HG03135 (cell line): ENCODE results near the gene EIF5A2.
A peak's percentile ranks its signal among the peaks of the same experiment; 100 is the strongest.
"Not testable (repeated sequence)": the region's sequence is repeated elsewhere in the genome, so short reads cannot be mapped to it uniquely, and the experiment has no call there.

Experiments
- ATAC-seq: cut with Tn5 transposase; IDR thresholded peaks from one replicate; pipeline ENCODE4 v1.9.1; 2021; ENCODE audit warnings: mild to moderate bottlenecking, moderate library complexity; ENCODE audit not compliant: unreplicated experiment

EIF5A2 gene

GRCh38 chr3:170897199-170897598, 11.2 kb downstream of the EIF5A2 start:
- not testable (repeated sequence) for ATAC-seq

DNA sequence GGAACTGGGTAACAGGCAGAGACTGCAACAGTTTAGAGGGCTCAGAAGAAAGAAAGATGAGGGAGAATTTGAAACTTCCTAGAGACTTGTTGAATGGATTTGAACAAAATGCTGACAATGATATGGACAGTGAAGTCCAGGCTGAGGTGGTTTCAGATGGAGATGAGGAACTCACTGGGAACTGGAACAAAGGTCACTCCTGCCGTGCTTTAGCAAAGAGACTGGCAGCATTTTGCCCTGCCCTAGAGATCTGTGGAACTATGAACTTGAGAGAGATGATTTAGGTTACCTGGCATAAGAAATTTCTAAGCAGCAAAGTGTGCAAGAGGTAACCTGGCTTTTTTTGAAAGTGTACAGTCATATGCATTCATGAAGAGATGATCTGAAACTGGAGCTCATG, 11.7 kb downstream of the EIF5A2 start:
- ATAC-seq, result no peak

DNA sequence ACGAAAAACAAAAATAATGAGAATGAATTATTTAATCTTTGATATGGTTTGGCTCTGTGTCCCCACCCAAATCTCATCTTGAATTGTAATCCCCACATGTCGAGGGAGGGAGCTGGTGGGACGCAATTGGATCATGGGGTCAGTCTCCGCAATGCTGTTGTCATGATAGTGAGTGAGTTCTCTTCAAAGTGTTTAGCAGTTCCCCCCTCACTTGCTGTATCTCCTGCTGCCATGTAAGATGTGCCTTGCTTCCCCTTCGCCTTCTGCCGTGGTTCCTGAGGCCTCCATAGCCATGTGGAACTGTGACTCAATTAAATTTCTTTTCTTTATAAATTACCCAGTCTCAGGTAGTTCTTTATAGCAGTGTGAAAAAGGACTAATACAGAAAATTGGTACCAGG, 12.1 kb downstream of the EIF5A2 start:
- ATAC-seq, result not testable (repeated sequence)

- no peak for ATAC-seq
These were observed 14.5 kb downstream of the EIF5A2 start for GRCh38 chr3:170893895-170894294.

DNA sequence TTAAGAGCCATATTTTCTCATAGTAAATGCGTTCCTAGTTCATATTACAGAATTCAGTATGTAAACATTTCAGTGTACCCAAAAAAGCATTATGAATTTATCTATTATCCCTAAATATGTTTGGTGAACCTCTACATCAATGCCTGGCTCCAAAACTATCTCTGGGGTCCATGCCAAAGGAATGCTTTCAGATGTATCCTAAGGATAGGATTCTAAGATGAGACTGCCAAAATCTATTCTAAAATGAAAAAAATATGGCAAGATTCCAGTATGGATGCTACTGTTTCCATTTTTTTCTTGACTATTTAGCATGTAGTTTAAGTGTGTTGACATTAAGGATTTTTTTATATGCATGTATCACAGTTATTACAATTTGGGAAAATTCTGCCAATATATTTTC, 18.8 kb downstream of the EIF5A2 start:
- no peak for ATAC-seq

DNA sequence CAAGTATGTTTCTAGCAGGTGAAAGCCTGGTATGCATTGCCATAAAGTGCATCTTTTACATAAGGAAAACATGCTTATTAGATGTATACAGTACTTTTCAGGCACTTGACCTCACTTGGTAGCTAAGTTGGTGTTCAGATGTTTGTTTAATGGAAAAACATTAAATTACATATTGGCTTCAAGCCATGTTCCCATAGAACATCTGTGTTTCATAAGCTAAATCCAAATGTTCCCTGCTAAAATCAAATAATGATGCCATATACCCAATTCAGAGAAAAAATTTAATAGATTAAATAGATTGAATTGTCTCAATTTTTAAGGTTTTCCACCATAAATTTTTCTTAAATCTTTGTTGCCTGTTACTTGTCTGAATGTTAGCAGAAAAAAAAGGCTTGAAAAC, 19.3 kb downstream of the EIF5A2 start:
- ATAC-seq, result no peak

DNA sequence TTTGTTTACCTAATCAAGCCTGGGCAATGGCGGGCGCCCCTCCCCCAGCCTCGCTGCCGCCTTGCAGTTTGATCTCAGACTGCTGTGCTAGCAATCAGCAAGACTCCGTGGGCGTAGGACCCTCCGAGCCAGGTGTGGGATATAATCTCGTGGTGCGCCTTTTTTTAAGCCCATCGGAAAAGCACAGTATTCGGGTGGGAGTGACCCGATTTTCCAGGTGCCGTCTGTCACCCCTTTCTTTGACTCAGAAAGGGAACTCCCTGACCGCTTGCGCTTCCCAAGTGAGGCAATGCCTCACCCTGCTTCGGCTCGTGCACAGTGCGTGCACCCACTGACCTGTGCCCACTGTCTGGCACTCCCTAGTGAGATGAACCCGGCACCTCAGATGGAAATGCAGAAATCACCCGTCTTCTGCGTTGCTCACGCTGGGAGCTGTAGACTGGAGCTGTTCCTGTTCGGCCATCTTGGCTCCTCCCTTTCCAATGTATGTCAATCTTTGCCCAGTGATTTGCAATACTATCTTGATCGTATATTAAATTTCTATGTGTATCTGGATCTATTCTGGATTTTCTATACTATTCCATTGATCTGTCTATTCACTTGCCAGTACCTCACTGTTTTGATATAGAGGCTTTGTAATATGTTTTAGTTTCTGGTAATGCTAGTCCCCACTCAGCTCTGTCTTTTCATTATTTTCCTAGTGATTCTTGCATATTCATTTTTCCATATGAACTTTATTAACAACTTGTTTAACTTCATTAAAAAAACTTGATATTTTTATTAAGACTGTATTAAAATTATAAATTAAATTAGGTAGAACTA, 24.1 kb downstream of the EIF5A2 start:
- not testable (repeated sequence) for ATAC-seq

DNA sequence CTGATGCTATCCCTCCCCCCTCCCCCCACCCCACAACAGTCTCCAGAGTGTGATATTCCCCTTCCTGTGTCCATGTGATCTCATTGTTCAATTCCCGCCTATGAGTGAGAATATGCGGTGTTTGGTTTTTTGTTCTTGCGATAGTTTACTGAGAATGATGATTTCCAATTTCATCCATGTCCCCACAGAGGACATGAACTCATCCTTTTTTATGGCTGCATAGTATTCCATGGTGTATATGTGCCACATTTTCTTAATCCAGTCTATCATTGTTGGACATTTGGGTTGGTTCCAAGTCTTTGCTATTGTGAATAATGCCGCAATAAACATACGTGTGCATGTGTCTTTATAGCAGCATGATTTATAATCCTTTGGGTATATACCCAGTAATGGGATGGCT, 29.7 kb downstream of the EIF5A2 start:
- ATAC-seq, result not testable (repeated sequence)

DNA sequence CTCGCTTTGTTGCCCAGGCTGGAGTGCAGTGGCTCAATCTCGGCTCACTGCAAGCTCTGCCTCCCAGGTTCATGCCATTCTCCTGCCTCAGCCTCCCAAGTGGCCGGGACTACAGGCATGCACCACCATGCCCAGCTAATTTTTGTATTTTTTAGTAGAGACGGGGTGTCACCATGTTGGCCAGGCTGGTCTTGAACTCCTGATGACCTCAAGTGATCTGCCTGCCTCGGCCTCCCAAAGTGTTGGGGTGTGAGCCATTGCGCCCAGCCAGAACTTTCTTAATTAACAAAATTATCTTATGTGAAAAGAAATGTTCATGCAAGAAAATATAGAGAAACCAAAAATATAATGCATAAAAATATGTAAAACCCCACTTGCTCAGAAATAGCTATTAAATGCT, 31.1 kb downstream of the EIF5A2 start:
- ATAC-seq, result not testable (repeated sequence)

DNA sequence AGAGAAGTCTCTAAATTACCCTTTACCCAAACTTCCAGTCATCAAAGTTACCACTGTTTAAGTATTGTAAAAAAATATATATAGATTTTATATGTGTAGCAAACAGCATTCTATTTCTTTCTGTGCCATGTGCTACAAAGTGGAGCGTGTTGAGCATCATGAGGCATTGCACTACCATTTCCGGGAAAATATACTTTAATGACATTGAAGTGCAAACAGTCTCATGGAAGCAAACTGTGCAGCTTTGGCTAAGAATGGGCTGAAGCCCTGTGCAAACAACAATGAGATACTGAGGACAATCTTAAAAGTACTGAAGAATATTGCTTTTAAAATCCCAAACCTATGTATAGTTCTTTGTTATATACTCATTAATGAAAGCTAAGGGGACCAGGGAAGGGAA, 31.9 kb downstream of the EIF5A2 start:
- ATAC-seq, result no peak

GRCh38 chr3:170869645-170870593, 38.5 kb downstream of the EIF5A2 start, which contains the start of gene RPL22L1:
RPL22L1 (minus strand) TSS chr3:170870195; CDS start chr3:170870167, 28 bp downstream.
- ATAC-seq, result peak; percentile 98

DNA sequence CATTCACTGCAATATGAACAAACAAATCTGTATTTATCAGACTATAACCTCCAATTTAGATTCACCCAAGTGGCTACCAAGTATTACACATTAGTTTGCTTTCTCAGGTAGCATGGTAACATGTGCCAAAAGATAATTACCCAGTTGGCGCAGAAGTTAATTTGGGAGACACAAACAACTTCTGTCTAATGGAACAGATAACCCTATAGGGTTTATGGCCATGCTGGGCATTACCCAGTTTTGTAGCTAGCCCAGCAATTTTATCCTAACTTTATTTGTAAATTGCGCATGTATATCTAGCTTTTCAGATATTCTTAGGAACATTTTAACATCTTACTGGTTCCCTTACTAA, 39.2 kb downstream of the EIF5A2 start:
- ATAC-seq, result no peak

- no peak for ATAC-seq
These were observed 39.7 kb downstream of the EIF5A2 start for GRCh38 chr3:170868577-170869238.

DNA sequence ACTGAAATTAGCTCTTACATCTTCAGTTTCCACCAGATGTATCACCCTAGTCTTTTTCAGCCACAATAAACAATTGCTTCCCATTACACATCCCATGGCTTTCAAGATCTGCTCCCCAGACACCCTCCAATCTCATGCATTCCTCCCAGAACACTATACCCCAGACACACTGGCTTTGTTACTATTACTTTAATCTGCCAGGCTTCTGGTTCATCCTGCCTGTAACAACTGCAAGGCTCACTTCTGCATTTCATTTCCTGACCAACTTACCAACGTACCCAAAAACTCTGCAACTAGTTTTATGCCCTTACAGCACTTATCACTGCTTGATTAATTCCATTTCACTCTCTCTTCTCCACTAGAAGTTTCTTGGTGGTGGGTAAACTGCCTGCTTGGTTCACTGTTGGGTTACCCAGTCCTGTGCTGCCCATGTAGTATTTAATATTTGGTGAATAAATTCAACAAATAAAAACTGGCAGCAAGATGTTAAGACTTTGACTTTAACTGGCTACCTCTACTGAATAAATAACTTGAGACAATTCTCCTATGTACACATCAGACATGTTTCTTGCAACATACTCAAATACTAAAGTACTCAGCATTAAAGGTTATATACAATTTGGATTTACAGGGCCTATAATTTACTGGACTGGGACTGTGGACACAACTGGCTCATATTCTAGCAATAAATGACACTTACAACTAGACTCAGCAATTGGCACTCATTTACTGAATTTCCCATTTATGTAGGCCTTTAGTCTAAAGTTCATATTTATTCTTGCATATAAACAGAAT, 41.1 kb downstream of the EIF5A2 start:
- ATAC-seq, result no peak

DNA sequence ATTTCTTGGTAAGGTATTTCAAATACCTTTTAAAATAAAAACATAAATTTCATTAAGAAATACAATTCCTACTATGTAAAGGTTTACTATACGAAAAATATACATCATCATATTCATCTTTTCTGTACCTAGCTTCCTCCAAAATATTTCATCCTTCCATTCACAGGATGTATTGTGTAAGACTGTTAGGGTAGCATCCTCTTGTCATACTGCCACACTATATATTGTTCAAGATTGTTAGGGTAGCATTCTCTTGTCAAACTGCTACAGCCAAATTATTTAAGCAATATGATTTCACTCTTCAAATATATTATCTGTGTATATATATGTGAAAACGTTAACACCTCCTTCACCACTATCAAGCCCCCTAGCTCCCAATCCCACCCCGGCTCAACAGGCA, 41.9 kb downstream of the EIF5A2 start:
- no peak for ATAC-seq

DNA sequence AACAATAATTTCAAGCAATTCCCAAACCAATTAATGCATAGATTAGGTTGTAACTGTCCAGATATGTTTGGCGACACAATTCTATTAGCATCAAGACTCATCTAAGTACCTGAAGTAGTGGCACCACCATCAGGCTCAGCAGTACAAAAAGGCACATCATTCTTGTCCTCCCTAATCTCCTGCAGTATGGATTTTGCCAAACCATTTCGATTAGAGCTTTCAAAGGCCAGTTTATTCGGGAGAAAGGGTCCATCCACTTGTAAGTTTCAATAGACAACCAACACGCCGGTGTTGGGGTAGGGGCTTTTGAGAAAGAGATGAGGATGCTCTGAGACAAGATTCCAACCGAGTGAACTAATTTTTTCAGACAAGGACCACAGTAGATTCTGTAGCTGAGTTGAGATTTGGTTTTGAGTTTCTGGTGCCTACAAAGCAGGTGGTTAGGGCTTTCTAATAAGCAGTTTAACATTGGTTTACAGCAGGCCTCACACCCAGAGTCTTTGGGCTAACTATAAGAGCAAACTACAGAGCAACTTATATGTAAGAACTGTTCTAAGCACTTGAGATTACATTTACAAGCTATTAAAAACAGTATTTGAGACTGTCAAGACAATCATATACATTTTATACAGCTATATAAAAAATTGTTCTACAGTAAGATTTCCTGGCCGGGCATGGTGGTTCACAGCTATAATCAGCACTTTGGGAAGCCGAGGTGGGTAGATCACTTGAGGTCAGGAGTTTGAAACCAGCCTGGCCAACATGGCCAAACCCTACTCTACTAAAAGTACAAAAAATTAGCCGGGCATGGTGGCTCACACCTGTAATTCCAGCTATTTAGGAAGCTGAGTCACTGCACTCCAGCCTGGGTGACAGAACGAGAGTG, 43.0 kb downstream of the EIF5A2 start:
- no peak for ATAC-seq

DNA sequence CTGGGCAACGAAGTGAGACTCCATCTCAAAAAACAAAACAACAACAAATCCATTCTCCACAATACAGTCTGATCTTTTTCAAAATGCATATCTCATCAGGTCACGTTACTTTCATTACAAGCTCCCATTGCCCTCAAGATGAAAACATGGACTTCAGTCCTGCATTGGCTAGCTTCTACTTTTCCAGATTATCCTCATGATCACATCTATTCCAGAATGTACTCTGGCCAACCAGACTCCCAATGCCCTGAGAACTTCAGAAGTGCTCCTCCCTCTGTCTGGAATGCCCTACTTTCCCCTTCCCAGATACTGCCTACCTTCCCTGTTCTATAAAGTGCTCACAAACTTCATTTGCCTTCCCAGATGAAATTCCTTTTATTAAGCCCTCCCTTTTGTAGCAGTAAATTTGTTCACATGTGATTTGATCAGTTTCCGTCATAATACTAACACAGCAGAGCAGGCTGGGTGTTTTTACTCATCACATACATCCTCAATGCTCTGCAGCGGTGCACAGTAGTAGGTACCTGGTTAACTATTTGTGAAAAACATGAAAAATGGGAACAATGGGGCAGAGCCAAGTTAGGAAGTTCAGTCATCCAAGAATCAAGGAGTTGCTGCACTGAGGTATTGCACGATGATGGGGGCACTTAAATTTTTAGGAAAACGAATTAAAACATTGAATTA, 43.8 kb downstream of the EIF5A2 start:
- no peak for ATAC-seq

DNA sequence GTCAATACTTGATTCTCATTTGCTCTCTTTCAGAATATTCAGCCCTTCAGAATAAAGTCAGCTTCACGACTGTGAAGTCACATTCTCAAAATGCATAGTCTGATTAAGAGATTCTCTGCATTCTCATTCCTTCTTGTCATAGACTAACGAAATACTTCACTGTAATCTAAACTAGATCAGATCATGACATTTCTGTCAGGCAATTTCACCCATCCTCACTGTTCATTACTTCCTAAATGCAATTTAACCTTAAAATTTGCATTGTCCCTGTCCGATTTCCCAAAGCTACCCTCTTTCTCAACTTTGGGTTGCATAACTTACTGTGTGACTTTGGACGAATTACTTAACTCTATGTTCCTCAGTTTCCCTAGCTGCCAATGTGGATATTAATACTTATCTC, 44.6 kb downstream of the EIF5A2 start:
- ATAC-seq, result no peak
